GM18520 (cell line): ENCODE results near the gene NPAS3.

Experiments used
- ATAC-seq: cut with Tn5 transposase; IDR thresholded peaks from one replicate; pipeline ENCODE4 v1.9.1; 2021; ENCODE audit not compliant: unreplicated experiment

NPAS3 gene

DNA sequence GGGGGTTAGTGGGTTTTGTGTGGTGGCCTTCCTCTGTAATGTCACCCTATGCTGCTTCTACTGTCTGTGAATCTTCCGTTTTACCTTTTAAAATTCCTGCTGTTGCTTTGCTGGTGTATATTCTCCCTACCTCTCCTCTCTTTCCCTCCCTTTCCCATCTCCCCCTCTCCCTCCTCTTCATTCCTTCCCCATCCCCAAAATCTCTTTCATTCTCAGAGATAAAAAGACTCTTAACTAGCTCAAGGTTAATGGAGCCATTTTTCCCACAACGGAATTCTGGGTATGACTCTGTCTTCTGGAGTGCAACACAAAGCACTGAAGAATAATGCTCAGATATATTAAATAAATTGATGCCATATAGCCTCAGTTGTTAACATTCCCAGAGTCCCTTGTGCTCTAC is 864.1 kb downstream of the NPAS3 start:
- no peak for ATAC-seq

- no peak for ATAC-seq
These were observed 866.9 kb downstream of the NPAS3 start for GRCh38 chr14:33805593-33805992.

GRCh38 chr14:33806905-33807304 is 868.2 kb downstream of the NPAS3 start:
- no peak for ATAC-seq

GRCh38 chr14:33808187-33808586 is 869.5 kb downstream of the NPAS3 start:
- ATAC-seq, result no peak

DNA sequence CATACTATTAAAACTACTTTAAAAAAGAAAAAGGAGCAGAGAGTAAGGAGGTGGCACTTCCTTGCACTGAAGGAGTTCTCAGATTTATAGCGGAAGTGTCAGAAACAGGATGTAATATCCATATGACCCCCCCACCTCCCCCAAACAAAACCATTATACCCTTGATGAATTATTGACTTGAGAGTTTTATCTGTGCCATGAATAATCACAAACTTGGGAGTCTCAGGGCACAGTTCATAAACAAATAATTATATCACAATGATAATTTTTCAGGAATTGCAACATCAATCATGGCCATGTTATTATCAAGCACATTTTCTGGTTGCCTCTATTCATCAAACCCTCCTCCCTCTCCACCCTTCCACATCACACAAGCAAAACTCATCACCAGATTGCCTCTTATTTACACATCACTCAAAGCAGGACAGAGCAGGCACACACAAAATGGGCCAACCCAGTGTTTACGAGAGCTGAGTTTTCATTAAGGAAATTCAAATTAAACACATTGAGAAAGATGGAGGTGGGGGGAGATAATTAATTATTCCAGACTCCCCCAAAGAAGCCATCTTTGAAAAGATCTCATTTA is 870.8 kb downstream of the NPAS3 start:
- ATAC-seq, result no peak

DNA sequence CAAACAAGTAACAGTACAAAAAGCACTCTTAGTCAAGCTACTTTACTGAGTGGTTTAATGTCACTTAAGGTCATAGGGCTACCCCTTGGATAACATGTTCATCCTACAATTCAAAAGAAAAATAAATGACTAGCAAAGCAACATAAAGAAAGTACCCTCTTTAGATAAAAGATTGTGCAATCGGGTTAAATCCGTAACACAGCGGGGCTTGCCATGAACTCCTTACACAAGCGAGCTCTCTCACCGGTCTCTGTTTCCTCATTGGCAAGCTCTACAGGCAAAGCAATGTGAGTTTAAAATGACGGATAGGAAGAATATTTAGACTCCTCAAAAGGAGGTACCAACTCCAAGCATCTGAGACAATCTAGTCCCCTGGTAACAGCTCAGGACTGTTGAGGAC is 871.6 kb downstream of the NPAS3 start:
- ATAC-seq, result no peak

GRCh38 chr14:33811721-33812120 is 873.0 kb downstream of the NPAS3 start:
- no peak for ATAC-seq

DNA sequence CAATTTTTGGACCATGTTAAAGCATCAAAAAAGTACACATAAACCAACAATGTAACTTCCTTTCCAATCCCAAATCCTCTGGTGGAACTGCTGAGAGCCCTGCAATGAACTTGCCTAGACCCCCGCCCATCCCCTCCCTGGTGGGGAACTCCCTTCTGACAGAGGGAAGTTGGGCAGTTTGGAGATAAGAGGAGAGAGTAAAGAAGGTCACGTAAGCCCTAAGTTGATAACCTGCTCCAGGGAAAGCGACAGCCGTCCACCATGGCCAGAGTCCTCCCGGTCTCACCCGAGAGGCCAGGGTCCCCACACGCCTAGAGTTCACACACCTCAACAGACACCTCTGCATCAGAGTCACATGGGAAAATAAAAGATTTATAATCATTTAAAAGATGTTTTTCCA is 873.5 kb downstream of the NPAS3 start:
- no peak for ATAC-seq

DNA sequence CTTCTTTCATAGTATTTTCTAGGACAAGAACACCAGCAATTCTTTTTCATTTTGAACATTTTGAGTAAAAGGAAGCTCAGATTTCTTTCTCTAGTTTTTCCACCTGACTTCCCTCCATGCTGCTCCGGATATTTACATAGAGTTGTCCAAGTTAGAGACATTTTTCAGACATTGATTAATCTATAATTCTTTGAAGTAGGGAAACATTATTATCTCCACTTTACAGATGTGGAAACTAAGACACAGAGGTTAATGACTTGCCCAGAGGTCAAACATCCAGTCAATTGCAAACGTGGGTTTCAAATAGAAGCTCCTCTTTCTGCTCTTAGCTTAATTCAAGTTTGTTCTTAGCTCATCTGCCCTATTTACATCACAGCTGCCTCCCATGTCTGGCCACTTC is 873.9 kb downstream of the NPAS3 start:
- no peak for ATAC-seq

- ATAC-seq, result no peak
These were observed 875.3 kb downstream of the NPAS3 start for GRCh38 chr14:33814010-33814409.

DNA sequence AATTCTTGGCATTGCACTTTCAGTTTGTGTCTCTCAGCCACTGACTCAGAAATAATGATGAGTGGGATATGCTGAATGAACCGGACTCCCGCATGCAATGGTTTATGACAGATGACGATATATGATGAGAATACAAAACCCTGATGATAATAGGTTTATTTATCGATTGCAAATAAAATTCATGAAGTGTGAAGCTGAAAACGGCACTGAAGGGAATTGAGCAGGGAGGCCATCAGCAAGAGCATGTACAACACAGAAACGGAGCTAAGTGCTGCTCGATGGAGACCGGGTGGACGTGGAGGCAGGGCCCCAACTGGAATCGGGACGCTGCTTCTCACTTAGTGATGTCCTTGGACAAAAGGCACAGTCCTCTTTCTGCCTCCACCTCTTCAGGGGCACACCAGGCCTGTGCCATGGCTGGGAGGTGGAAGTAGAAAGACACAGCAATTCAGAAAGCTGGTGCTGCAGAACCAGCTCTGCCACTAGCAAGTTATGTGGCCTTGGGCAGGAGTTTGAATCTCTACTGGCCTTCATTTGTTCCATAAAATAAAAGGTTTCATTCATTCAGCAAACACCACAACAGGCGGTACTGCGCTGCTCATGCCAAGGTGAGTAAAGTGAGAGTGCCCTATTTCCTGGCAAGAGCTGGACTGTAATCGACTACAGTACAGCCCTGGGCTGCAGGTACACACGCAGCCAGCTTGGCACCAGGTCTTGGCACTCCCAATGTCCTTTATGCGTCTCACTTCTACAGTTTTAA is 895.2 kb downstream of the NPAS3 start:
- no peak for ATAC-seq

DNA sequence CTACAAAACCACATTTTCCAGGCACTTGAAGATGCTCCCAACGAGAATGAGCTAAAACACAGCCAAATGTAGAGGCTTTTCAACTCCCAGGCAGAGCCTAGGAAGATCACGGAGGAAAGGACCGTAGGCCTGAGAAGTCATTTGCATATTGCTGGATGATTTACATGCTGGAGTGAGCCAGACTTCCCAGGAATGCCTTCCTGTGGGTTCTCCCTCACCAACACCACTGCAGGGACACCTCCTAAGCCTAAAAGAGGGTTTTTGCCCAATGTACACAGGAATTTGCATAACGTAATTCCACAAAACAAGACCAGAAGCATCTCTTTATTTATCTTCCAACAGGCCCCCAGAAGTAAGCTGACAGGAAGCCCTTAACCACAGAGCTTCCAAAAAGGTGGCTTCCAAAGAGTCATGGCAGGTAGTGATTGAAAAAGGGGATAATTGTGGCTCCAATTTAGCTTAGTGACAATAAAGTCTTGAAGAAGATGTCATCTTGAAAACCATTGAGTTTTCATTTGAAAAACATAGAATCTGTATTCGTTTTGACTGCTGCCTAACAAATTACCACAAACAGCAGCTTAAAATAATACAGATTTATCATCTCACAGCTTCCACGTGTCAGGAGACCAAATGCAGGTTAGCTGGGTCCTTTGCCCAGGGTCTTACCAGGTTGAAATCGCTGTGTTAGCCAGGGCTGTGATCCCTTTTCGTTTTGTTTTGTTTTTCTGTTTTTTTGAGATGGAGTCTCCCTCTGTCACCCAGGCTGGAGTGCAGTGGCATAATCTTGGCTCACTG is 896.0 kb downstream of the NPAS3 start:
- no peak for ATAC-seq

DNA sequence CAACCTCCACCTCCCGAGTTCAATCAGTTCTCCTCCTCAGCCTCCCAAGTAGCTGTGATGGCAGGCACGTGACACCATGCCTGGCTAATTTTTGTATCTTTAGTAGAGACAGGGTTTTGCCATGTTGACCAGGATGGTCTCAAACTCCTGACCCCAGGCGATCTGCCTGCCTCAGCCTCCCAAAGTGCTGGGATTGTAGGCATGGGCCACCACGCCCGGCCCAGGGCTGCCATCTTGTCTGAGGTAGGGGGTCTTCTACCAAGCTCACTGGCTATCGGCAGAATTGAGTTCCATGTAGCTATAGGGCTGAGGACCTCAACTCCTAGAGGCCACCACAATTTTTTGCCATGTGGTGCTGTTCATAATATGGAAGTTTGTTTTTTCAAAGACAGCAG is 896.6 kb downstream of the NPAS3 start:
- ATAC-seq, result no peak

DNA sequence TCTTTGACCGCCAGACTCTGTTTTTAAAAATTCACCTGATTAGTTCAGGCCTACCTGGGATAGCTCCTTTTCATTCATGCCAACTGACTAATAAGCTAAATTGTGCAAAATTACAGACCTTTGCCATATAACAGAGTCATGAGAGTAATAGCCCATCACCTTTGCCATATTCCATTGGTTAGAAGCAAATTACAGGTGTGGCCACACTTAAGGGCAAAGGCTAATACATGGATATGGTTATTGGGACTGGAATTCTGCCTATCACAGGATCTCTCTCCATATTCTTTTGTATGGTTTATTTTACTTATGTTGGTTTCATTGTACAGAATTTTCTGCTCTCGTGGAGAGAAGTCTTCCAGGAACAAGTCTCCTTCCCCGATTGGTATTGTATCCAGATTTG is 897.0 kb downstream of the NPAS3 start:
- ATAC-seq, result no peak

GRCh38 chr14:33836203-33836899 is 897.7 kb downstream of the NPAS3 start:
- ATAC-seq, result no peak

DNA sequence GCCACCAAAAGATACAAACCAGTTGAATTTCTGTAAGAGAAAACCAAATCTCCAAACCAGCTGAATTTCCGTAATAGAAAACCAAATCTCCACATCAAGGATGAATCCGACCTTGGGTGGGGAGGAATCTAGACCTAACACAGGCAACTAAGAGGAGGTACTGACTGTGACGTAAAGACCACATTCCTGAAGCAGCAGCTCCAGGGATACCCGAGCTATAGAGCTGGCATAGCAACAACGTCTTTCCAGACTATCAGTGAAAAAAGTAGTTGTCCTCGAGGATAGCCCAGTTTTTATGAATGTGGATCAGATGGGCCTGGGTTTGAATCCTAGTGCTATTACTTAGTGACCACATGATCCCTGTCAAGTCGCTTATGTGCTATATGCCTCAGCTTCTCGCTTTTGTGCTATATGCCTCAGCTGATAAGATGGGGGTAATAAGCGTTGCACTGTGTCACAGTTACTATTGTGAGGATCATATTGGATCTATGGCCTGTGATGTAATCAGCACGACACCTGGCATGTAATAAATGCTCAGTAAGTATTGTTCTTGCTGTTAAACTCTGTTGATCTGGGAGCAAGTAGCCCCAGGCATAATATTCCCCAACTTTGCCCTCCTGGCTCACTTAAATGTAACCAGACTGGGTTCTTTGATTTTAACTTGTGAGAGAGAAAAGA is 898.4 kb downstream of the NPAS3 start:
- ATAC-seq, result no peak

DNA sequence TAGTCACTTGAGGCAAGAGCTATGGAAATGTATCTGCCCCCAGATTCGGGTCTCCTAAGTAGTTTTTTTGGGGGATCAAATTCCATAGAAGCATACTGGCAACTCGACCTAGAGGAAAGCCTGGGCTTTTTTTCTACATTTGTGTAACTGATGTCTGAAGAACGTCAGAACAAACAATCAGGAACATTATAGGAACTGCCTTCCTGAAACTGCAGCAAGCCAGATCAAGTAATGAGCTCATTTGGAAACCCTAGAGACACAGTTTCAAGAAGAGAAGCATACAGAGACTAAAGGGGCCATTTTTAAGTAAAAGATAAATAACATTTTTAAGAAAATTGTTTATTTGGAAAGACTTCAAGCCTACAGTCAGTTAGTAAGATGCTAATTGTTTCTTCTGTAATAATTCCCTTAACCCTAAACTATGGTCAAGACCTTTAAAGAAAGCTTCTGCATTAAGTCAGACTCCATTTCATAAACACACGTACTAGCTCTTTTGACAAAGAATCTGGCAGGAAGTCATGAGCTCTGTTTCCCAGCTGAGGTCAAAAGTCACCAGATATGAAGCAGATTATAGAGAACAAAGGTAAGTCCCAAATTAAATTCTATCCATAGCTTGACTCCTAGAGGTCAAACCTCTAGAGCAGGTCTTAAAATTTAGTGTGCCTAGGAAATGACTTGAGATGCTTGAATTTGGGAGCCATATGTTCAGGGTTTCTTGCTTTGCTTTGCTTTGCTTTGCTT is 899.4 kb downstream of the NPAS3 start:
- no peak for ATAC-seq

DNA sequence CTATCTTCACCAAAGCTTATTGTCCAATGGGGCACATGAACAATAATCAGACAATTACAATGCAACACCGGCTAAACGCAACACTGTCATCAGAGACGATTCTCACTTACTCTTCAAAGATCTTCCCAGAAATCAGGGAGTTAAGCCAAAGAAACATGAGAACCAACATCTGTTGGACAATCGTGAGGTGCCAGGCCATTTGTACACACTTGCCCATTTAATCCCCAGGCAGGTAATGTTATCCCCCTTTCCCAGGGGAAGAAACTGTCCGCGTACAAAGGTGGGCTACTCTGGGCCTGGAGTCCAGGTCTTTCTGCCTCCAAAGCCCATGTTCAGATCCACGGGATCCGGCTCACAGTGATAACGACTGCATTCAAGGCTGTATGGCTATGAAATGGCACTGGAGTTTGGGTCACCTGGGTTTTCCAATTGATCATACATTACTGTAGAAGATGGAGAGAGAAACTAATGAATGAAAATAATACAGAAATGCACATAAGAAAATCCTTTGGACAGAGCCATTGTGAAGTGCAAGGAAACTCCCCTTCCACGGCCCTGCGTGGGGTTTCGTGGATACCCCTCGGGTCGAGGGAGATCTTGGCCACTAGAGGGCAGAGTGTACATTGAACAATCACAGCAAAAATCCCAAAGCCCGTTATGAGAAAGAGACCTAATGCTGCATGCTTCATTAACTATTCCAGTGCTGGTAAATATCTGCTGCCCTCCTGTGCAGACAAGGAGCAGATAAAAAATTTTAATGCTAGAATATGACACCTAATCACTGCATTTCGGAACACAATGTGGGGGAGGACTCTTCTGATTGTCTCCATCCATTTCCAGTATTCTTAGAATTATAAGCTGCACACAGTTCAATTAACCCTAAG is 900.8 kb downstream of the NPAS3 start:
- no peak for ATAC-seq

- no peak for ATAC-seq
These were observed 902.1 kb downstream of the NPAS3 start for GRCh38 chr14:33840797-33841196.
